ENCODE results near the gene ZFP36L1. TPM values are rescaled to one million over a fixed set of nuclear protein-coding genes. Genes with fewer than 3 reads are reported as not detected.

The ZFP36L1 gene
- polyA plus RNA-seq, 1 experiment, result 52.7 TPM

DNA sequence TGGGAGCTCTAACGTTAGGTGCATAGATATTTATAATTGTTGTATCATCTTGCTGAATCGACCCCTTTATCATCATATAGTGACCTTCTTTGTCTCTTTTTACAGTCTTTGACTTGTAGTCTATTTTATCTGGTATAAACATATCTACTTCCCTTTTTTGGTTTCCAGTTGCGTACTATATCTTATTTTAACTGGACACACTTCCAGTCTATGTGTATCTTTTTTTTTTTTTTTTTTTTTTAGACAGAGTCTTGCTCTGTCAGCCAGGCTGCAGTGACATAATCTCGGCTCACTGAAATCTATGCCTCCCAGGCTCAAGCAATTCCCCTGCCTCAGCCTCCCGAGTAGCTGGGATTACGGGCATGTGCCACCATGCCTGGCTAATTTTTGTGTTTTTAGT, 41.9 kb upstream of the ZFP36L1 start:
- no peaks in the 10 kb centered on the region for H3K36me3 ChIP-seq (ENCODE audit: control insufficient read depth, insufficient read depth, low read length)
- H3K27me3 ChIP-seq (ENCODE audit: control insufficient read depth, insufficient read depth, low read length), result no peaks in the 10 kb centered on the region
- no peak for DNase-seq (ENCODE audit: low read depth)
- ChIA-PET POLR2A (no interaction called here), CTCF (interaction anchor here (0.8 to 1.6 kb wide), 2 partner anchors 9 to 10 kb away, joined by 3 to 9 read pairs; no protein-coding TSS in a partner anchor)
- H3K4me3 ChIP-seq (ENCODE audit: low read depth, low read length), result no peak overlapping the region
- TF ChIP-seq, protein P1, sequence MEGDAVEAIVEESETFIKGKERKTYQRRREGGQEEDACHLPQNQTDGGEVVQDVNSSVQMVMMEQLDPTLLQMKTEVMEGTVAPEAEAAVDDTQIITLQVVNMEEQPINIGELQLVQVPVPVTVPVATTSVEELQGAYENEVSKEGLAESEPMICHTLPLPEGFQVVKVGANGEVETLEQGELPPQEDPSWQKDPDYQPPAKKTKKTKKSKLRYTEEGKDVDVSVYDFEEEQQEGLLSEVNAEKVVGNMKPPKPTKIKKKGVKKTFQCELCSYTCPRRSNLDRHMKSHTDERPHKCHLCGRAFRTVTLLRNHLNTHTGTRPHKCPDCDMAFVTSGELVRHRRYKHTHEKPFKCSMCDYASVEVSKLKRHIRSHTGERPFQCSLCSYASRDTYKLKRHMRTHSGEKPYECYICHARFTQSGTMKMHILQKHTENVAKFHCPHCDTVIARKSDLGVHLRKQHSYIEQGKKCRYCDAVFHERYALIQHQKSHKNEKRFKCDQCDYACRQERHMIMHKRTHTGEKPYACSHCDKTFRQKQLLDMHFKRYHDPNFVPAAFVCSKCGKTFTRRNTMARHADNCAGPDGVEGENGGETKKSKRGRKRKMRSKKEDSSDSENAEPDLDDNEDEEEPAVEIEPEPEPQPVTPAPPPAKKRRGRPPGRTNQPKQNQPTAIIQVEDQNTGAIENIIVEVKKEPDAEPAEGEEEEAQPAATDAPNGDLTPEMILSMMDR (IDR thresholded peaks at IDR 0.05; ENCODE audit: insufficient read depth, low read depth, low read length), result no peak

DNA sequence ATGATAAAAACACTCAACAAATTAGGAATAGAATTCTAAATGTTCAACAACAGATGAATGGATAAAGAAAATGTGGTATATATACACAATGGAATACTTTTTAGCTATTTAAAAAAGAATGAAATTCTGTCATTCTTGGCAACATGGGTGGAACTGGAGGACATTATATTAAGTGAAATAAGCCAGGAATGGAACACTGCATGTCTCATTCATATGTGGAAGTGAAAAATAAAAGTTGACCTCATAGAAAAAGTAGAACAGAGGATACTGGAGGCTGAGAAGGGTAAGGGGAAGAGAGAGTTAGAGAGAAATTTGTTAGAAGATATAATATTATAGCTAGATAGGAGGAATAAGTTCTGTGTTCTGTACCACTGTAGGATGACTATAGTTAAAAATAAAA, 35.8 kb upstream of the ZFP36L1 start:
- H3K4me3 ChIP-seq (ENCODE audit: low read depth, low read length), result no peak overlapping the region
- TF ChIP-seq, protein P1 (IDR thresholded peaks at IDR 0.05; ENCODE audit: insufficient read depth, low read depth, low read length), result no peak
- no peak for DNase-seq (ENCODE audit: low read depth)
- H3K27me3 ChIP-seq (ENCODE audit: control insufficient read depth, insufficient read depth, low read length), result no peaks in the 10 kb centered on the region
- ChIA-PET POLR2A (no interaction called here), CTCF (interaction anchor here (0.6 to 2.7 kb wide), 5 partner anchors 12 to 895 kb away, joined by 3 to 10 read pairs (median 5); no protein-coding TSS in a partner anchor)
- no peaks in the 10 kb centered on the region for H3K36me3 ChIP-seq (ENCODE audit: control insufficient read depth, insufficient read depth, low read length)

DNA sequence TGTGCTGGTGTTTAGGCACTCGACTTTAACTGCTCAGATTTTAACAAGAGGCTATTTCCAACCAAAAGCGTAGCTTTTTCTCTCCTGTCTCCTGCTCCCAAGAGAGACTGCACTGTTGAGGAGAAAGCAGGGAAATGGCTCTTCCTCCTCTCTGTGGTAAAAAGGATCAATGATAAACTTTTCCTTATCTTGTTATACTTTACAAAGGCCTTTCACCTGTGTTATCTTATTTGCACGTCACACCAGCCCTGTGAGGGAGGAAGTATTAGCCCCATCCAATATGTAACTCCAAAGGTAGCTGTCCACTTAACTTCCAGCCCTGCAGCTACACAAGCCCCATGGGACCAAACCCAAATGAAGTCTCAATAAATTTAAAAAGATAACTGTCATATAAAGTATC, 32.9 kb upstream of the ZFP36L1 start:
- ChIA-PET POLR2A (no interaction called here), CTCF (interaction anchor here (1.0 to 6.7 kb wide), 13 partner anchors 10 to 987 kb away, joined by 3 to 37 read pairs (median 4); no protein-coding TSS in a partner anchor)
- no peak overlapping the region for H3K4me3 ChIP-seq (ENCODE audit: low read depth, low read length)
- TF ChIP-seq, protein P1 (IDR thresholded peaks at IDR 0.05; ENCODE audit: insufficient read depth, low read depth, low read length), result no peak
- no peaks in the 10 kb centered on the region for H3K27me3 ChIP-seq (ENCODE audit: control insufficient read depth, insufficient read depth, low read length)
- no peaks in the 10 kb centered on the region for H3K36me3 ChIP-seq (ENCODE audit: control insufficient read depth, insufficient read depth, low read length)
- no peak for DNase-seq (ENCODE audit: low read depth)

DNA sequence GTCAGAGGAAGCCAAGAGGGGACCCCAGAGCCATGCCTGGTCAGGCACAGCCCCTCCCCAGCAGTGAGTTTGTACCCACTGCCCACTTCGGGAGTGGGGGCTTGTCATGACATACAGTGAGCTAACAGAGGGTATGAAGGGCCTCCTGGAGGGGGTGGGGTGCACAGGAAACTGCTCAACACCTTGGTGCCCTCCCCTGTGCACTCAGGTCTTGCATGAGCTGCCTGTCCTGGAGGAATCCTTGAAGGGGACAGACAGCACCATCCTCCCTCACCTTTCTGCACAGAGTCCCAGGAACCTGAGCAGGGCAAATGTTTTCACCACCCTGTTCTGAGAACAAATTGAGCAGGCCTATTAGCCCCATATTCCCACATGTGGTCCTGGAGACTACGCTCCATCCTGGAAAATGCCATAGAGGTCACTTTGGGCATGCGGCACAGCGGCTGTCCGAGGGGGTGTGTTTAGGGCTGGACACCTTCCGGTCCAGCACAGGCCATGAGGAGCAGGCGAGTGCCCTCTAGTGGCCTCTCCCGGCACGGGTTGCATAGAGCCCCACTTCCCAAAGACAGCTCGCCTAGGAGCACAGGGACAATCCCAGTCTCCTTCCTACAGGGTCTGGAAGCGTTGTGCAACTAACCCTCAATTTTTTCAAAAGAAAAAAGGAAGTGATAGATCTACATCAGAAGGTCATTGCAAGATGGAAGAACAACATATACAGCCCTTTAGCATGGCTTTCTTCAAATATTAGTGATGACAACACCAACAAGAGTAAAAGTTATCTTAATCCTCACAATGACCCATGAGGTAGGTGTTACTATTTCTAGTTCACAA, 31.9 kb upstream of the ZFP36L1 start:
- TF ChIP-seq, protein P1 (IDR thresholded peaks at IDR 0.05; ENCODE audit: insufficient read depth, low read depth, low read length), result peak; percentile 94
- H3K4me3 ChIP-seq (ENCODE audit: low read depth, low read length), result no peak overlapping the region
- ChIA-PET POLR2A (interaction anchor here (0.6 kb wide), 1 partner anchor 319 kb away, joined by 3 read pairs; no protein-coding TSS in a partner anchor), CTCF (interaction anchor here (0.5 to 6.7 kb wide), 33 partner anchors 9 to 1010 kb away, joined by 3 to 37 read pairs (median 4); no protein-coding TSS in a partner anchor)
- no peak for DNase-seq (ENCODE audit: low read depth)
- no peaks in the 10 kb centered on the region for H3K36me3 ChIP-seq (ENCODE audit: control insufficient read depth, insufficient read depth, low read length)
- no peaks in the 10 kb centered on the region for H3K27me3 ChIP-seq (ENCODE audit: control insufficient read depth, insufficient read depth, low read length)

DNA sequence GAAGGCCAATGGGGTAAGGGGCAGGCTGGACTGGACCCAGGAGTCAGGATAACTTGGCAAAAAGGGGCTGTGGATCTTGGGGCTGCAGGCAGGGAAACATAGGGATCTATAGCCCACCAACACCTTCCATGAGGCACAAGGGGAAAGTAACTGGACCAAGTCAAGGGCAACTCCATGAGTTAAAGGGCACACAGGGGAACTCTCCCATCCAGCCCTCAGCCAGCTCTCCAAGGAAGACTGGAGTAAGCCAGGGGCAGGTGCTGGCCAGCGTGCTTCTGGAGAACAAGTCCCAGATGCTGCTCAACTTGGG, 31.3 kb upstream of the ZFP36L1 start:
- Histone ChIP-seq H3K4me3 (ENCODE audit: low read depth, low read length) (no peak overlapping the region), H3K27me3 (ENCODE audit: control insufficient read depth, insufficient read depth, low read length) (no peaks in the 10 kb centered on the region), H3K36me3 (ENCODE audit: control insufficient read depth, insufficient read depth, low read length) (no peaks in the 10 kb centered on the region)
- POLR2A ChIA-PET, result no interaction called here
- DNase-seq (ENCODE audit: low read depth), result no peak
- TF ChIP-seq, protein P1 (IDR thresholded peaks at IDR 0.05; ENCODE audit: insufficient read depth, low read depth, low read length), result no peak
- CTCF ChIA-PET, result interaction anchor here (0.5 to 6.7 kb wide), 13 partner anchors 9 to 943 kb away, joined by 3 to 37 read pairs (median 6); no protein-coding TSS in a partner anchor

Measured in BJ (cell line).